Glomerular endothelial cell (primary cell): Measurements from ENCODE around the gene SLC35A4. TPM values are rescaled to one million over a fixed set of nuclear protein-coding genes. Genes with fewer than 3 reads are reported as not detected.
"Not testable (repeated sequence)": the region's sequence is repeated elsewhere in the genome, so short reads cannot be mapped to it uniquely, and the experiment has no call there.

Source experiments
- DNase-seq: peaks from one replicate; pipeline ENCODE4 v3.0.0-alpha.2; 2011; ENCODE audit warnings: low read depth, low spot score; ENCODE audit errors: extremely low read depth
- total RNA-seq: library from RNA; depleted of rRNA; stranded (reverse); fragments of >200 nt; gene quantifications from 2 replicates; pipeline ENCODE4 v1.2.3, GENCODE V29; 2015

Gene SLC35A4
- total RNA-seq, 1 donor from 2014 or later: 42.1 TPM

DNA sequence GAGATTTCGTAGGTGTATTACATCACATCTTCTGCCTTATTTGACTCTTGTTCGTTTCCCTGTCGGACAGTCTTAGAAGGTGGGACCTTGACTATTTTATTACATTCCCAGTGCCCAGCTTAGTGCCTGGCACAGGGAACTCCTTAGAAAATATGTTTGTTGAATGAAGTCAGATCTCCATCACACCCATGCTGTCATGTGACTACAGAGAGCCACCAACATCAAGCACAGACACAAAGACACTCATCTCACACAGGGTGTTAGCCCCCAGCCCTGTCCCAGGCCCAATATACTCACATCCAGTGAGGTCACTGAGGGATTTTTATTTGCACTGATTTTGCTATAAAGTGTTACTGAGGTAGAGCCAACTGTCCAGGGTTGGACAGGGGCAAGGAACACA lies 6.7 kb upstream of the SLC35A4 start:
- DNase-seq: no peak

- no peak for DNase-seq
These were observed 6.1 kb upstream of the SLC35A4 start for GRCh38 chr5:140558542-140558941.

GRCh38 chr5:140560227-140560626 lies 4.4 kb upstream of the SLC35A4 start:
- DNase-seq: no peak

DNA sequence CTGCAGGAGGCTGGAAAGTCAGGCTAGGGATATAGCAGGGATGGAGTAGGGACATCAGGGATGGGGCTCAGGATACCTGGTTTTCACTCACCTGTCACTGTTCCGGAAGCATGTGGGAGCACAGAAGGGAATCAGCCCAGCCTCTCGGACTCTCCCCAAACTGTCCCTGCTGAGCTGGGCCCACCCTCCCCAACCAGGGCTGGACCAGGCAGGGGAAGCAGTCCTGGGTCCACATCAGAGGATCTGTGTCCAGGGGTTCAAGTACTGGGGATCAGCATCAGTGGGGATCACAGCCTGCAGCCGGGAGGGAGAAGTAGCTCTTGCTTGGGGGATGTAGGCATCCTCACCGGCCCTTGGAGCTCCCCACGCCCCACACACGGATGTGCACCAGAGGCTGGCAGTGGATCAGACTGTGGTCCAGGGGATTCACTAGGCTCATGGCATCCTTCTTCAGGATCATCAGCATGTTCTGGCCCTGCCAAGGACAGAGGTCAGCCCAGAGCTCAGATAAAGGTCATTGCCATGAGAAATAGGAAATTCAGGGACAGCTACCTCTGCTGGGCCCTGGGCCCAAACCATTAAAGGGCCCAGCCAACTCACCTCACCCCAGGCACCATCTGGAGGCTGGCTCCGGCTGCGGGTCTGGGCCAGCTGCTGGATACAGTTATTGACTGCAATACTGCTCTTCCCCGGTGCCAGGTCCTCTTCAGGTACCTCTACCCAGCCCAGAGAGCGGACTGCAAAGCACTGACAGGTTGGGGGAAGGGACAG lies 2.7 kb upstream of the SLC35A4 start:
- DNase-seq: no peak

DNA sequence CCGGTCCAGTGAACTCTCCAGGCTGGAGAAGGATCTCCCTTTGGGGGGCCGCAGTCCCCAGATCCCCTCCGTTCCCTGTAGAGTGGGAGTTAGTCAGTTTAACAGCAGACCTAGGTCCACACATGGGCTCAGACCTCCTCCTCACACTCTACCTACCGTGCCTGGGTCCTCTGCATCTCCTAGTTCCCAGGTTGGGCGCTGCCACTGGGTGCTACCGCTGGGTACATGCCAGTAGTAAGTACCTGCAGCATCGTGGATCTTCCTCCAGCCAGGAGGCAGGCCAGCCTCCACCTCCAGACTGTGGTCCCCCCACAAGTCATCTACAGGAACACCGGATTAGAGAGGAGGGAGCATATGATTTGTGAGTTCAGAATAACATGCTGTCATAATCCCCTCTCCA lies 1.0 kb upstream of the SLC35A4 start:
- DNase-seq: no peak

DNA sequence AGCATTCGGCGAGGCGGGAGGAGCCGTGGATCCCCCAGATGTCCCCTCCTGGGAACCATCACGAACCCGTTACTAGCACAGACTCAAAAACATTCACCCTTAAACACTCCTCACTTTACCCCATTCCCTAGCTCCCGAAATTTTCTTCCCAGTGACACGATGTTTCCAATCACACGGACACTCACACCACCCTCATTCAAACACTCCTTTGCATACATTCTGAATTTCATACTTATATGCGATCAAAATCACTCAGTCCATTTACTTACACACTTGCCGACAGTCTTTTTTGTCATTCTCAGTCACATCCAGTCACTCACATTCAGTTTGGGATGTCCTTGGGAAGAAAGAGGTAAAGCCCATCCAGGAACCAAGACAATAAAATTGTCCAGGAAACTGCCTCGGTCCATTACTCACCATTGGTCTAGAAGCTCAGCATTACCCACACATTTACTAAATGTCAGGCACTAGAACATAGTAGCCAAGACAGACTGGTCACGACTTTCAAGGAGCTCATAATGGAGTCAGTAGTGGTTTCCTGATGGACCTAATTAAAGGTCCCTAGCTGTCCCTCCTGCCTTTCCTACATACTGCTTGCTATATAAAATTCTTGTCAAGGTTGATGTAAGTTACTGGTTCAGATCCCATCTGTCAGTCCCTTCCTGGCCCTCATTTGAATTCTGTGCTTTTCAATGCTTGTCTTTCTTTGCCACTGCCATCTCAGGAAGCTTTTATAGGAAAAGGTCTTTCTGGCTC lies 574 bp downstream of the SLC35A4 start:
- no peak for DNase-seq

DNA sequence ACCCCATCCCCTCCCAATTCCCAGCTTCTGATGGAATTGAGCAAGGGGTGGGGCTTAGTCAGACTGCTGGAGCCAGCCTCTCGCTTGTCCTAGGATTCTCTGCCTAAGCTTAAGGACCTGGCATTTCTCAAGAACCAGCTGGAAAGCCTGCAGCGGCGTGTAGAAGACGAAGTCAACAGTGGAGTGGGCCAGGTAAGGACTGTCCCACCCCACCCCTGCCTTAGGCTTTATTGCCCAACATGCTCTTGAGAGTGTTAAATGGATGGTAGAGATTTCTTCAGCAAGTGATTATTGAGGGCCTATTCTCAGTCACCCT lies 1.1 kb downstream of the SLC35A4 start:
- DNase-seq: no peak

DNA sequence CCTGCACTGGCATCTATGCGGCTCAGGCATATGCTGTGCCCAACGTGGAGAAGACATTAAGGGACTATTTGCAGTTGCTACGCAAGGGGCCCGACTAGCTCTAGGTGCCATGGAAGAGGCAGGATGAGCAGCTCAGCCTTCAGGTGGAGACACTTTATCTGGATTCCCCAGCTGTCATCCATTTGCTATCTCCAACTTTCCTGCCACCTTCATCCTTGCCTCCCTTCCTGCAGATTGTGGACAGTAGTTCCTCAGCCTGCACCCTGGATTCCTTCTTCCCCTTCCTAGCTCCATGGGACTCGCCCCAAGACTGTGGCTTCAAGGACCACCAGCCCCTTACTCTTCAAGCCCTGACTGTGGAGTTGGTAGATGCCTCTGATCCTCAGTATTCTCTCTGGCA lies 2.0 kb downstream of the SLC35A4 start:
- DNase-seq: no peak

DNA sequence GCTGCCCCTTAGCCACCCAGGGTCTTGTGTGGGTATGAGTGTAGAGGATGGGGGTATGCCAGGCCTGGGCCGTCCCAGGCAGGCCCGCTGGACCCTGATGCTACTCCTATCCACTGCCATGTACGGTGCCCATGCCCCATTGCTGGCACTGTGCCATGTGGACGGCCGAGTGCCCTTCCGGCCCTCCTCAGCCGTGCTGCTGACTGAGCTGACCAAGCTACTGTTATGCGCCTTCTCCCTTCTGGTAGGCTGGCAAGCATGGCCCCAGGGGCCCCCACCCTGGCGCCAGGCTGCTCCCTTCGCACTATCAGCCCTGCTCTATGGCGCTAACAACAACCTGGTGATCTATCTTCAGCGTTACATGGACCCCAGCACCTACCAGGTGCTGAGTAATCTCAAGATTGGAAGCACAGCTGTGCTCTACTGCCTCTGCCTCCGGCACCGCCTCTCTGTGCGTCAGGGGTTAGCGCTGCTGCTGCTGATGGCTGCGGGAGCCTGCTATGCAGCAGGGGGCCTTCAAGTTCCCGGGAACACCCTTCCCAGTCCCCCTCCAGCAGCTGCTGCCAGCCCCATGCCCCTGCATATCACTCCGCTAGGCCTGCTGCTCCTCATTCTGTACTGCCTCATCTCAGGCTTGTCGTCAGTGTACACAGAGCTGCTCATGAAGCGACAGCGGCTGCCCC lies 2.6 kb downstream of the SLC35A4 start:
- DNase-seq: no peak

GRCh38 chr5:140567871-140568270 lies 3.2 kb downstream of the SLC35A4 start:
- DNase-seq: no peak

- no peak for DNase-seq
These were observed 3.9 kb downstream of the SLC35A4 start for GRCh38 chr5:140568443-140569063.

GRCh38 chr5:140569197-140569596 lies 4.6 kb downstream of the SLC35A4 start:
- DNase-seq: no peak

DNA sequence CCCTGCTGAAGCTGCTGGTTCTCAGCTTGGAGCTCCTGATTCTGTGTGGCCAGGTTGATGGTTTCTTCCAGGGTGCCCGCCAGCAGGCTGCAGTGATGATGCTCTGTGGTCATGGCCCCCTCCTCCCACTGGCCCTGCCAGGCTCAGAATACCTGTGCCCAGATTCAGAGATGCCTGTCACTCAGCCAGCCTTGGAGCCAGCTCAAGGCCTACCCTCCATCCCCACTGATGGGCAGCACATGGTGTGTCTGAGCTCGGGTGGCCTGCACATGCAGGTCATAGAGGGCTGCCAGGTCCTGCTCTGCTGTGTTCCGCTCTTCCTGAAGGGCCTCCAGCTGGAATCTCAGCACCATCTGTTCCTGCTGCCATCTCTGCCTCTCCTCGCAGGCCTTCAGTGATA lies 5.4 kb downstream of the SLC35A4 start:
- no peak for DNase-seq

DNA sequence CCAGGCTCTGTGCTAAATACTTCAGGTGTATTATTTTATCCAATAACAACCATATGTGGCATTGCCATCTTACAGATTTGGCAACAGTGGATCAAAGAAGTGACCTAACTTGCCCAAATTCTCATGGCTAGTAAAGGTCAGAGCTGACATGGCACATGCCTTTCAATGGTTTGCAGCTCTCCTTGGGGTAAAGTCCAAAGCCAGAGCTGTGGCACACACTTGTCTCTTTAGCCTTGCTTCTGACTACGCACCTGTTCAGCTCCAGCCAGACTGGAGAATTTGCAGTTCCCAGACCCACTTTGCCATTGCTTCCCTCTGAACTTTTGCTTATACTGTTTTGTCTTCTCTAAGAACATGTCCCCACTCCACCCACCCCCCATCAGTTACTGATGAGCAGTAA lies 5.9 kb downstream of the SLC35A4 start:
- no peak for DNase-seq

DNA sequence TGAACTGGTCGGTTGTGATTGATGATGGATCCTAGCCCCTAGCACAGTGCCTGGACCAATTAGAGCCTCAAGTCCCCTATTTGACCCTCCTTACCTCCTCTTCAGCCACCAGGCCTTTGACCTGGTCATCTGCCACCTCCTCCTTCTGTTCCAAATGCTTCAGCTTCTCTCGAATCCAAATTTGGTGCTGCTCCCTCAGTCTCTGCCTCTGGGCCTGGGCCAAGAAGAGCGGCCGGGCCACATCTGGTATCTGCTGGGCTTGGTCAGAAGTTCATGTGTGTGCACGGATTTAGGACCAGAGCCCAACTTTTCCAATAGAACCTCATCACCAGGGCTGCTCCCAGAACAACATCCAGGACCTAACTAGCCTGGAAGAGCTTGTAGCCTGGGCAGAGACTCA lies 6.5 kb downstream of the SLC35A4 start:
- DNase-seq: no peak

DNA sequence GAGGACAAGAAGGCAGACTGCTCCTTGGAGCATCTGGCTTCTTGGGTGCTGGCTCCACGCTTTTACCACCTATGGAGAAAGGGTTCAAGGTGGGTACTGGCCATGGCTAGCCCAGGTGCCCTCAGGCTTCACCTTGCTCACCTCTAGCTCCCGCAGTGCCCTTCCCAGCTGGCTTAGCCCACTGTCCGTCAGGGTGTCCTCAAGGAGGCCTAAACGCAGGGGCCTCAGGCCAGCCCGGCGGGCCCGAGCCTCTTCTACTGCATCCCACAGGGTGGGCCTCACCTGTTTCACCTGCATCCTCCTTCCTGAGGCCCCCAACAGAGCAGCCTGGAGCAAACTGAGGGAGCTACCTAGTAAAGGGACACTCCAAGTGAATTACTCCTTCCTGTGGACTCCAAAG lies 9.1 kb downstream of the SLC35A4 start:
- no peak for DNase-seq

DNA sequence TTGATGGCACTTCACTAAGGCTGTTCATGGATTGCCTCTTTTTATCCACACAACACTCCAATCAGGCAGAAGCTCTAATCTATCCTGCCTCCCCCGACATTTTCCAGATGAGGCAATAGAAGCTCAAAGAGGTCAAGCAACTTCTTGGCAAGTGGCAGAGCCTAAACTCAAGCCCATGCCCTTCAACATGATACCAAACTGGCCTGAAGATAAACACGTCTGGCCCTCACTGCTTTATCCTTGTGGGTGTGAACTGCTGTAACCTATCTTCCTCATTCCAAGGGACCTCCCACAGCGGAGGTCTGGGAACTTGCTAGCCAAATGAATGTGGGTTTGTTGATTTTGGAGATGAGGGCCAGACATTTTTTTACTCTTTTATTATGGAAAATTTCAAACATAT lies 9.5 kb downstream of the SLC35A4 start:
- DNase-seq: no peak

DNA sequence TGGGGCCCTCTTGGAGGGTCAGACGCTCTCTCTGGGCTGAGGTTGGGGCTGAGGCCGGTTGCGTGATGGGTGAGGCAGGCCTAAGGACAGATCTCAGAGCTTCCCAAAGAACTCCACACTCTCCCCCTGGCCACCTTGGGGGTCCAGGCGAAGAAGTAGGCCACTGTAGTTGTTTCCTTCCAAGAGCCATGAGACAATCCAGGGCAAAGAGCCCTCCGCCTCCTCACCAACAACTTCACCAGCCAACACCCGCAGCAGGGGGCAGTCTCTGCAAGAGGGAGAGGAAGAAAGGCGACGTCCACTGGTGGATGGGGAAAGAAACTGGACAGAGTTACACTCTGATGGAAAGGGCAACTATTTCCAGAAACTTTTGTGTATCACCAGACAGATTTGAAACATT lies 10.7 kb downstream of the SLC35A4 start:
- no peak for DNase-seq

DNA sequence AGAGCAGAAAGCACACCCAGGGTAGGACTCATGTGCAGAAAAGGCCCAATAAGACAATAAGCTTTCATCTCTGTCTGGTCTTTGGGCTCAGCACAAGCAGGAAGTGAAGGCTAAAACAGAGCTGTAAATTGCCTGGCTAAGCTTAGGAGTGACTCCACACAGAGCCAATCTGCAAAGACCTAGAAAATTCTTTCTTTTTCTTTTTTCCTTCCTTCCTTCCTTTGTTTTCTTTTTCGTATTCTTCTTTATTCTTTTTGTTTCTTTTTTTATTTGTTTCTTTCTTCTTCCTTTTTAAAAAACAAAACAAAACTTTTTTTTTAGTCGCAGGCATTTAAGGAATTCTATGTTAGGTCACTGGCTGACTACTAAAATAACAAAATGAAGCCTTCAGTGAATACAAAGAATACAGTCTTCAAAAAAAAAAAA lies 12.2 kb downstream of the SLC35A4 start:
- no peak for DNase-seq

- not testable (repeated sequence) for DNase-seq
These were observed 14.6 kb downstream of the SLC35A4 start for GRCh38 chr5:140579188-140579747.

GRCh38 chr5:140587495-140587894 lies 22.9 kb downstream of the SLC35A4 start:
- no peak for DNase-seq
